ENCODE results near the gene IRF2.

- no peak for TF ChIP-seq POLR2A (IDR thresholded peaks at IDR 0.05; ENCODE audit: control extremely low read depth in 1 of 2, low read depth in 2 of 2, low read length in 2 of 2)
- no peak for TF ChIP-seq TCF12 (IDR thresholded peaks at IDR 0.05; ENCODE audit: low read depth, low read length)
These were observed 3.0 kb upstream of the IRF2 start for GRCh38 chr4:184477201-184477999.
